ENCODE data around the gene GDF15.

Gene GDF15

GRCh38 chr19:18424890-18425514 lies 39.0 kb downstream of the GDF15 start:
- no peak for DNase-seq (ENCODE audit: low read depth)
- no peak for TF ChIP-seq POLR2A (IDR thresholded peaks at IDR 0.05; ENCODE audit: extremely low read depth, insufficient read length)
- no peak for TF ChIP-seq MYC (IDR thresholded peaks at IDR 0.05; ENCODE audit: low read depth, low read length)
- TF ChIP-seq CTCF (IDR thresholded peaks at IDR 0.05; ENCODE audit: low read depth, low read length): no peak
- H3K4me3 ChIP-seq (ENCODE audit: low read depth, low read length): no peak overlapping the region

- TF ChIP-seq MYC (IDR thresholded peaks at IDR 0.05; ENCODE audit: low read depth, low read length): no peak
- no peak overlapping the region for H3K4me3 ChIP-seq (ENCODE audit: low read depth, low read length)
- DNase-seq (ENCODE audit: low read depth): no peak
These were observed 39.8 kb downstream of the GDF15 start for GRCh38 chr19:18425515-18426415.

- DNase-seq (ENCODE audit: low read depth): no peak
- TF ChIP-seq MYC (IDR thresholded peaks at IDR 0.05; ENCODE audit: low read depth, low read length): no peak
- no peak for TF ChIP-seq CTCF (IDR thresholded peaks at IDR 0.05; ENCODE audit: low read depth, low read length)
- no peak for TF ChIP-seq POLR2A (IDR thresholded peaks at IDR 0.05; ENCODE audit: extremely low read depth, insufficient read length)
- TF ChIP-seq MAX (IDR thresholded peaks at IDR 0.05; ENCODE audit: low read depth, low read length): no peak
- no peak overlapping the region for H3K4me3 ChIP-seq (ENCODE audit: low read depth, low read length)
These were observed 40.4 kb downstream of the GDF15 start for GRCh38 chr19:18426416-18426767.

GRCh38 chr19:18427080-18427742 lies 41.3 kb downstream of the GDF15 start:
- DNase-seq (ENCODE audit: low read depth): no peak
- TF ChIP-seq POLR2A (IDR thresholded peaks at IDR 0.05; ENCODE audit: extremely low read depth, insufficient read length): no peak
- TF ChIP-seq CTCF (IDR thresholded peaks at IDR 0.05; ENCODE audit: low read depth, low read length): no peak
- no peak for TF ChIP-seq MYC (IDR thresholded peaks at IDR 0.05; ENCODE audit: low read depth, low read length)
- no peak for TF ChIP-seq MAX (IDR thresholded peaks at IDR 0.05; ENCODE audit: low read depth, low read length)
- no peak overlapping the region for H3K4me3 ChIP-seq (ENCODE audit: low read depth, low read length)

GRCh38 chr19:18427743-18428113 lies 41.8 kb downstream of the GDF15 start:
- DNase-seq (ENCODE audit: low read depth): no peak
- no peak overlapping the region for H3K4me3 ChIP-seq (ENCODE audit: low read depth, low read length)
- TF ChIP-seq MAX (IDR thresholded peaks at IDR 0.05; ENCODE audit: low read depth, low read length): no peak
- no peak for TF ChIP-seq POLR2A (IDR thresholded peaks at IDR 0.05; ENCODE audit: extremely low read depth, insufficient read length)
- no peak for TF ChIP-seq CTCF (IDR thresholded peaks at IDR 0.05; ENCODE audit: low read depth, low read length)
- no peak for TF ChIP-seq MYC (IDR thresholded peaks at IDR 0.05; ENCODE audit: low read depth, low read length)

GRCh38 chr19:18428173-18428786 lies 42.3 kb downstream of the GDF15 start:
- no peak overlapping the region for H3K4me3 ChIP-seq (ENCODE audit: low read depth, low read length)
- TF ChIP-seq MYC (IDR thresholded peaks at IDR 0.05; ENCODE audit: low read depth, low read length): no peak
- DNase-seq (ENCODE audit: low read depth): no peak

All from NB4 (cell line).